H1 (cell line): Measurements from ENCODE around the gene SAP30L. TPM values are rescaled to one million over a fixed set of nuclear protein-coding genes. Genes with fewer than 3 reads are reported as not detected.

ENCODE experiments used
- CTCF ChIA-PET: fragments of 300-600 bp; sonication (Branson Sonifier 250); formaldehyde crosslinking; loops from one replicate; lab custom pipeline; 2021; ENCODE audit not compliant: partially characterized antibody; lab: Charles Lee
- POLR2A ChIA-PET: fragments of 300-600 bp; sonication (Branson Sonifier 250); formaldehyde crosslinking; loops from one replicate; lab custom pipeline; 2021; ENCODE audit warnings: inconsistent platforms; ENCODE audit not compliant: partially characterized antibody; lab: Charles Lee
- DNase-seq, 2 experiments: peaks; one replicate each; pipeline versions ENCODE4 v3.0.0 to v3.0.0-alpha.2; 2010 to 2022; ENCODE audit warnings: low spot score in 2 of 2, low read depth in 1 of 2, mixed read lengths in 1 of 2
- FAIRE-seq: peaks from 2 replicates; lab custom pipeline; 2011; peaks lifted over from hg19 to GRCh38; lab: Jason Lieb, UNC
- H2AFZ ChIP-seq: 2 replicates; pipeline ENCODE4 v1.8.1; 2012; ENCODE audit warnings: low read length, inconsistent platforms
- H2AK5ac ChIP-seq: 2 replicates; pipeline ENCODE4 v1.6.1; 2013; ENCODE audit warnings: low read depth, low read length
- H2BK120ac ChIP-seq: replicated peaks from 2 replicates; pipeline ENCODE3; 2013; ENCODE audit warnings: low read depth, low read length, inconsistent platforms
- H2BK12ac ChIP-seq: 2 replicates; pipeline ENCODE4 v1.6.1; 2013; ENCODE audit warnings: low read depth, low read length
- H2BK15ac ChIP-seq: 2 replicates; pipeline ENCODE4 v1.6.1; 2013; ENCODE audit warnings: low read length
- H2BK20ac ChIP-seq: 2 replicates; pipeline ENCODE4 v1.6.1; 2013; ENCODE audit warnings: low read length
- H2BK5ac ChIP-seq: 2 replicates; pipeline ENCODE4 v1.6.1; 2013; ENCODE audit warnings: low read depth, low read length
- H3K14ac ChIP-seq: 2 replicates; pipeline ENCODE4 v1.6.1; 2013; ENCODE audit warnings: inconsistent platforms; ENCODE audit not compliant: insufficient read length
- H3K18ac ChIP-seq: 2 replicates; pipeline ENCODE4 v1.6.1; 2013; ENCODE audit warnings: low read length; ENCODE audit errors: extremely low read depth
- H3K23ac ChIP-seq: 2 replicates; pipeline ENCODE4 v1.6.1; 2013; ENCODE audit warnings: inconsistent platforms; ENCODE audit not compliant: insufficient read length
- H3K23me2 ChIP-seq: 2 replicates; pipeline ENCODE4 v1.6.1; 2013; ENCODE audit warnings: low read depth, low read length
- H3K27ac ChIP-seq: 2 replicates; pipeline ENCODE4 v1.6.1; 2011; ENCODE audit warnings: low read depth, low read length, inconsistent platforms
- H3K27me3 ChIP-seq, 4 experiments: replicated peaks in 1 of 4; 1 replicate in 1 of 4; 2 replicates in 3 of 4; pipeline versions ENCODE4 v1.6.1 to v1.8.1; 2011 to 2013; ENCODE audit warnings: low read length in 3 of 4, mild to moderate bottlenecking in 3 of 4, inconsistent platforms in 2 of 4, mixed read lengths in 2 of 4, moderate library complexity in 1 of 4; ENCODE audit not compliant: control insufficient read depth in 3 of 4, insufficient read depth in 3 of 4; ENCODE audit errors: extremely low read depth in 1 of 4
- H3K36me3 ChIP-seq, 4 experiments: 2 replicates each; pipeline versions ENCODE4 v1.6.1 to v1.8.1; 2011 to 2013; ENCODE audit warnings: mild to moderate bottlenecking in 4 of 4, low read length in 3 of 4, moderate library complexity in 2 of 4, control low read depth in 1 of 4, inconsistent platforms in 1 of 4; ENCODE audit not compliant: insufficient read depth in 4 of 4, control insufficient read depth in 2 of 4
- H3K4ac ChIP-seq: replicated peaks from 2 replicates; pipeline ENCODE3; 2013; ENCODE audit warnings: low read length, low read depth, mixed read lengths, inconsistent platforms; ENCODE audit not compliant: insufficient read length
- H3K4me1 ChIP-seq, 4 experiments: replicated peaks in 1 of 4; 1 replicate in 1 of 4; 2 replicates in 3 of 4; pipeline versions ENCODE4 v1.6.1 to v1.8.1; 2011 to 2013; ENCODE audit warnings: low read length in 3 of 4, inconsistent platforms in 2 of 4, mixed read lengths in 1 of 4; ENCODE audit not compliant: insufficient read depth in 4 of 4, control insufficient read depth in 3 of 4
- H3K4me2 ChIP-seq, 2 experiments: 2 replicates each; pipeline versions ENCODE4 v1.6.1 to v1.8.1; 2011 to 2013; ENCODE audit warnings: low read depth in 2 of 2, low read length in 2 of 2, control low read depth in 1 of 2, inconsistent platforms in 1 of 2, mild to moderate bottlenecking in 1 of 2; ENCODE audit not compliant: insufficient read depth in 1 of 2
- H3K4me3 ChIP-seq, 4 experiments: fragments of 200-600, 300-600 bp in 1 of 4; sonication (generic), shearing (Covaris generic), sonication (Bioruptor Twin) in 1 of 4; 2 replicates each; pipeline versions ENCODE4 v1.5.1 to v1.8.1; 2011 to 2016; ENCODE audit warnings: low read length in 4 of 4, low read depth in 3 of 4, control low read depth in 2 of 4, inconsistent platforms in 2 of 4, mild to moderate bottlenecking in 2 of 4, mixed read lengths in 1 of 4, moderate library complexity in 1 of 4; ENCODE audit not compliant: insufficient read depth in 2 of 4; ENCODE audit errors: extremely low read depth in 1 of 4
- H3K56ac ChIP-seq: replicated peaks from 2 replicates; pipeline ENCODE3; 2013; ENCODE audit warnings: low read depth, mild to moderate bottlenecking, mixed read lengths, low read length, inconsistent platforms; ENCODE audit not compliant: insufficient read length
- H3K79me1 ChIP-seq: 2 replicates; pipeline ENCODE4 v1.6.1; 2013; ENCODE audit warnings: low read depth, low read length, control low read depth
- H3K79me2 ChIP-seq, 2 experiments: 2 replicates each; pipeline versions ENCODE4 v1.6.1 to v1.8.1; 2012 to 2013; ENCODE audit warnings: low read length in 2 of 2, mild to moderate bottlenecking in 2 of 2, inconsistent platforms in 1 of 2; ENCODE audit not compliant: insufficient read depth in 2 of 2, control insufficient read depth in 1 of 2
- H3K9ac ChIP-seq, 4 experiments: replicated peaks in 1 of 4; 1 replicate in 1 of 4; 2 replicates in 3 of 4; pipeline versions ENCODE4 v1.6.1 to v1.8.1; 2011 to 2013; ENCODE audit warnings: low read depth in 3 of 4, low read length in 3 of 4, control low read depth in 2 of 4, mild to moderate bottlenecking in 2 of 4, moderate library complexity in 2 of 4, inconsistent platforms in 1 of 4; ENCODE audit errors: extremely low read depth in 1 of 4
- H3K9me3 ChIP-seq, 2 experiments: 2 replicates each; pipeline versions ENCODE4 v1.6.1 to v1.8.1; 2012 to 2013; ENCODE audit warnings: mild to moderate bottlenecking in 2 of 2, moderate library complexity in 2 of 2, control low read depth in 1 of 2, inconsistent platforms in 1 of 2, low read depth in 1 of 2, low read length in 1 of 2, mixed read lengths in 1 of 2; ENCODE audit not compliant: insufficient read depth in 2 of 2
- H4K20me1 ChIP-seq, 2 experiments: replicated peaks in 1 of 2; 2 replicates each; pipeline versions ENCODE3 to v1.8.1; 2011 to 2013; ENCODE audit warnings: inconsistent platforms in 2 of 2, low read length in 2 of 2, mild to moderate bottlenecking in 1 of 2; ENCODE audit not compliant: insufficient read depth in 2 of 2, control insufficient read depth in 1 of 2
- H4K5ac ChIP-seq: 2 replicates; pipeline ENCODE4 v1.6.1; 2013; ENCODE audit warnings: low read length, low read depth, mixed read lengths, inconsistent platforms; ENCODE audit not compliant: insufficient read length
- H4K8ac ChIP-seq: 2 replicates; pipeline ENCODE4 v1.8.0; 2013; ENCODE audit warnings: mild to moderate bottlenecking, moderate library complexity, low read length, inconsistent platforms; ENCODE audit not compliant: insufficient read depth; ENCODE audit errors: extremely low read depth
- H4K91ac ChIP-seq: replicated peaks from 2 replicates; pipeline ENCODE3; 2013; ENCODE audit warnings: low read length, mixed read lengths, inconsistent platforms; ENCODE audit not compliant: insufficient read length
- ATF3 ChIP-seq: IDR thresholded peaks from 2 replicates; pipeline ENCODE4 v1.6.1; 2011; ENCODE audit warnings: low read depth, mild to moderate bottlenecking, low read length; ENCODE audit not compliant: insufficient read depth
- BCL11A ChIP-seq, 2 experiments: IDR thresholded peaks; one replicate each; pipeline ENCODE4 v1.6.1; 2011; ENCODE audit warnings: low read depth in 2 of 2, low read length in 2 of 2, mild to moderate bottlenecking in 2 of 2
- KDM4A ChIP-seq: IDR thresholded peaks from one replicate; pipeline ENCODE4 v1.7.1; 2012; ENCODE audit warnings: low read depth, mild to moderate bottlenecking, moderate library complexity, low read length, inconsistent platforms; ENCODE audit not compliant: severe bottlenecking
- POU5F1 ChIP-seq: IDR thresholded peaks from 2 replicates; pipeline ENCODE4 v1.6.1; 2011; ENCODE audit warnings: low read depth, mild to moderate bottlenecking, low read length, moderate library complexity
- TAF7 ChIP-seq: optimal IDR thresholded peaks from 2 replicates; pipeline ENCODE3; 2011; ENCODE audit warnings: low read depth, mild to moderate bottlenecking, inconsistent platforms, low read length, moderate library complexity, borderline replicate concordance
- YY1 ChIP-seq: IDR thresholded peaks from 2 replicates; pipeline ENCODE4 v1.6.1; 2011; ENCODE audit warnings: low read depth, mild to moderate bottlenecking, low read length
- WGBS, 2 experiments: shearing (Covaris generic) in 1 of 2; methylation state at CpG; one replicate each; pipeline versions ENCODE4 v1.1.6 to v1.1.7; 2013 to 2015; ENCODE audit warnings: low lambda C conversion rate in 2 of 2, mixed read lengths in 2 of 2, inconsistent platforms in 1 of 2, low coverage in 1 of 2, missing lambda C conversion rate in 1 of 2; ENCODE audit not compliant: insufficient replicate concordance in 2 of 2, insufficient coverage in 1 of 2, insufficient read length in 1 of 2; ENCODE audit errors: extremely low coverage in 1 of 2, missing lambda C conversion rate in 1 of 2; 5-methylcytosine and 5-hydroxymethylcytosine counted together
- polyA plus RNA-seq, 7 experiments: library from polyadenylated mRNA; depleted of rRNA in 3 of 7; stranded (reverse) in 5 of 7; unstranded in 2 of 7; fragments of >200 nt in 5 of 7; fragments of 200-250 nt in 2 of 7; gene quantifications; 1 replicate in 5 of 7; 2 replicates in 1 of 7; 4 replicates in 1 of 7; pipeline versions ENCODE4 v1.2.1 to v1.2.3, GENCODE V29; 2011 to 2013; ENCODE audit warnings: missing spikeins in 2 of 7, mixed read lengths in 2 of 7
- total RNA-seq: library from RNA; stranded (reverse); fragmentation: NEBNext Ultra II Directional; extraction: Animal tissue kit (Norgen Biotek cat#: 25700); gene quantifications from 2 replicates; pipeline ENCODE4 v1.2.1, GENCODE V29; 2021

Gene SAP30L
- total and polyA plus RNA-seq, 2 of the 8 experiments (the other 6 are each of a cell fraction or from before 2014, with no cell fraction given) = 12.2 to 31.5 TPM

- Histone ChIP-seq H4K8ac (no peak overlapping the region), H3K9me3 (no peaks in the 10 kb centered on the region), H2BK12ac (no peak overlapping the region), H3K79me1 (no peaks in the 10 kb centered on the region; the same call in 1 of the 2 replicates), H3K23me2 (no peaks in the 10 kb centered on the region), H3K14ac (no peak overlapping the region), H2AK5ac (no peak overlapping the region), H3K9ac (no peak overlapping the region), H4K20me1 (peaks cover 0 to 2% of the 10 kb centered on the region in 2 experiments), H3K23ac (no peak overlapping the region), H4K91ac (no peak overlapping the region), H3K79me2 (no peaks in the 10 kb centered on the region), H3K4me3 (no peak overlapping the region), H3K4me2 (no peak overlapping the region), H3K36me3 (no peaks in the 10 kb centered on the region), H3K27ac (no peak overlapping the region), H2AFZ (no peak overlapping the region), H3K4me1 (no peaks in the 10 kb centered on the region), H4K5ac (no peak overlapping the region), H2BK20ac (no peak overlapping the region), H3K18ac (no peak overlapping the region), H2BK120ac (no peak overlapping the region), H3K4ac (no peak overlapping the region), H3K56ac (no peak overlapping the region), H2BK15ac (no peak overlapping the region), H3K27me3 (no peaks in the 10 kb centered on the region; a peak in 1 of 7 replicates), H2BK5ac (no peak overlapping the region)
- WGBS, 2 experiments = 86% methylated on average over 9 of the region's 9 CpGs; no CpG with 5 or more reads in 1 of the 2 experiments
- ChIA-PET POLR2A (no interaction called here), CTCF (interaction anchor here (0.6 to 6.9 kb wide), 7 partner anchors 20 to 426 kb away, joined by 3 to 48 read pairs (median 28); partner anchors contain the start of gene GALNT10)
- FAIRE-seq (no peak), DNase-seq (no peak)
- no peak for TF ChIP-seq POU5F1
- no peak for TF ChIP-seq ATF3
- no peak for TF ChIP-seq YY1
- TF ChIP-seq TAF7 = no peak
- TF ChIP-seq KDM4A = no peak
- TF ChIP-seq BCL11A (IDR thresholded peaks at IDR 0.05; ENCODE audit: low read depth in 2 of 2, low read length in 2 of 2) = no peak
Measured at GRCh38 chr5:154401931-154402330, 43.9 kb upstream of the SAP30L start.
